Urothelium cell line (cell line): ENCODE results near the gene MYO15B.
A peak's percentile ranks its signal among the peaks of the same experiment; 100 is the strongest.

ENCODE experiments used
- DNase-seq: peaks from one replicate; pipeline ENCODE4 v3.0.0; 2011; ENCODE audit warnings: low spot score, mixed read lengths
- FAIRE-seq: peaks from 2 replicates; lab custom pipeline; 2011; peaks lifted over from hg19 to GRCh38; lab: Jason Lieb, UNC

Gene MYO15B

GRCh38 chr17:75558666-75559530 is 28.7 kb upstream of the MYO15B start:
- peak; percentile 48 for FAIRE-seq
- no peak for DNase-seq

GRCh38 chr17:75559958-75560533 is 27.6 kb upstream of the MYO15B start:
- FAIRE-seq (no peak), DNase-seq (no peak)

GRCh38 chr17:75561927-75562603 is 25.5 kb upstream of the MYO15B start:
- peak; percentile 17 for FAIRE-seq
- DNase-seq, result no peak

GRCh38 chr17:75563063-75563758 is 24.4 kb upstream of the MYO15B start:
- FAIRE-seq, result no peak
- DNase-seq, result no peak

- FAIRE-seq (peak; percentile 59), DNase-seq (no peak)
Measured at GRCh38 chr17:75564195-75564594, 23.4 kb upstream of the MYO15B start.

GRCh38 chr17:75565066-75565465 is 22.5 kb upstream of the MYO15B start:
- FAIRE-seq (no peak), DNase-seq (peak; percentile 69)

GRCh38 chr17:75565618-75566017 is 22.0 kb upstream of the MYO15B start:
- DNase-seq (no peak), FAIRE-seq (no peak)

GRCh38 chr17:75566416-75566815 is 21.2 kb upstream of the MYO15B start:
- no peak for DNase-seq

GRCh38 chr17:75566834-75567233 is 20.8 kb upstream of the MYO15B start:
- FAIRE-seq, result no peak

More at GRCh38 chr17:75566416-75566815, 21.2 kb upstream of the MYO15B start:
- peak; percentile 55 for FAIRE-seq

GRCh38 chr17:75568412-75569255 is 19.0 kb upstream of the MYO15B start:
- FAIRE-seq, result peak; percentile 13
- DNase-seq, result no peak

More at GRCh38 chr17:75566834-75567233, 20.8 kb upstream of the MYO15B start:
- DNase-seq, result no peak

GRCh38 chr17:75570034-75570676 is 17.4 kb upstream of the MYO15B start:
- FAIRE-seq, result no peak
- DNase-seq, result no peak

- no peak for DNase-seq
- no peak for FAIRE-seq
Measured at GRCh38 chr17:75570772-75571171, 16.8 kb upstream of the MYO15B start.

GRCh38 chr17:75571197-75571884 is 16.3 kb upstream of the MYO15B start:
- DNase-seq (no peak), FAIRE-seq (no peak)

GRCh38 chr17:75571885-75572215 is 15.8 kb upstream of the MYO15B start:
- FAIRE-seq, result no peak
- no peak for DNase-seq

- FAIRE-seq (peak; percentile 9), DNase-seq (no peak)
Measured at GRCh38 chr17:75572713-75573539, 14.7 kb upstream of the MYO15B start.

- DNase-seq (no peak), FAIRE-seq (no peak)
Measured at GRCh38 chr17:75573540-75573957, 14.1 kb upstream of the MYO15B start.

GRCh38 chr17:75573994-75574393 is 13.6 kb upstream of the MYO15B start:
- DNase-seq, result no peak
- FAIRE-seq, result no peak

GRCh38 chr17:75574404-75575036 is 13.1 kb upstream of the MYO15B start:
- FAIRE-seq (no peak), DNase-seq (no peak)
